Thoracic aorta (tissue), 2 donors: ENCODE data around the gene CTSF. TPM values are rescaled to one million over a fixed set of nuclear protein-coding genes. Genes with fewer than 3 reads are reported as not detected.

Source experiments
- ATAC-seq: fragments of 150-250 bp; one replicate; pipeline ENCODE4 v1.8.0; 2017; ENCODE audit warnings: low read depth; ENCODE audit not compliant: insufficient number of reproducible peaks, low FRiP score
- DNase-seq: peaks from one replicate; pipeline ENCODE4 v3.0.0-alpha.2; 2020; ENCODE audit warnings: low spot score
- H3K27ac ChIP-seq, 2 donors: fragments of 200-600 bp; sonication (generic); 1 replicate in 1 of 2; 2 replicates in 1 of 2; pipeline ENCODE4 v1.5.1; 2016; ENCODE audit warnings: mild to moderate bottlenecking in 2 of 2, moderate library complexity in 2 of 2
- H3K27me3 ChIP-seq: fragments of 200-600 bp; sonication (generic); replicated peaks from 2 replicates; pipeline ENCODE4 v1.6.0; 2016; ENCODE audit warnings: mild to moderate bottlenecking; ENCODE audit not compliant: insufficient read depth
- H3K36me3 ChIP-seq: fragments of 200-600 bp; sonication (generic); one replicate; pipeline ENCODE4 v1.5.1; 2016
- H3K4me1 ChIP-seq, 2 donors: fragments of 200-600 bp; sonication (generic); 1 replicate in 1 of 2; 2 replicates in 1 of 2; pipeline versions ENCODE4 v1.5.1 to v1.6.0; 2016; ENCODE audit warnings: low read depth in 2 of 2, mild to moderate bottlenecking in 1 of 2; ENCODE audit not compliant: control insufficient read depth in 1 of 2
- H3K4me3 ChIP-seq: fragments of 200-600 bp; sonication (generic); 2 replicates; pipeline ENCODE4 v1.5.1; 2016; ENCODE audit warnings: mild to moderate bottlenecking
- H3K9me3 ChIP-seq: fragments of 200-600 bp; sonication (generic); 2 replicates; pipeline ENCODE4 v1.5.1; 2016
- total RNA-seq, 2 donors: library from RNA; depleted of rRNA; stranded (reverse); fragments of >200 nt; gene quantifications; one replicate each; pipeline versions ENCODE4 v1.1.0 to v1.2.3, GENCODE V29; 2016
- TF ChIP-seq, protein P1 (sequence below): fragments of 200-600 bp; sonication (generic); IDR thresholded peaks from one replicate; pipeline ENCODE4 v1.5.1; 2019; ENCODE audit warnings: antibody characterized with exemption

Gene CTSF
- total RNA-seq, 2 donors from 2014 or later = 122 to 195 TPM

DNA sequence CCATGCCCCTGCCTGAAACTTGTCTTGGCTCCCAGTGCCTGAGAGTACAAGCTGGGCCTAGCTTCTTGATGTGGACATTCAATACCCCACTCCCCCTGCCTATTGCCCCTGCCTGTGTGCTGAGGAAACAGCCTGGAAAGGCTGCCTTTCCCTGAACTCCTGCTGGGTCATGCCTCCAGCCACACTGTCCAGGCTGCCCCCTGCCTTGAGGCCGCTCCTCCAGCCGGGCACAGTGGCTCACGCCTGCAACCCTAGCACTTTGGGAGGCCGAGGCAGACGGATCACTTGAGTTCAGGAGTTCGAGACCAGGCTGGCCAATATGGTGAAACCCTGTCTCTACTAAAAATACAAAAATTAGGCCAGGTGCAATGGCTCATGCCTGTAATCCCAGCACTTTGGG is 34.7 kb upstream of the CTSF start:
- ATAC-seq = no peak
- Histone ChIP-seq H3K9me3 (no peaks in the 10 kb centered on the region), H3K4me1 (peaks cover 31 to 56% of the 10 kb centered on the region in 2 donors), H3K27ac (peak overlapping the region; percentile 43 to 70), H3K4me3 (no peak overlapping the region), H3K36me3 (peaks cover 15% of the 10 kb centered on the region), H3K27me3 (no peaks in the 10 kb centered on the region)
- TF ChIP-seq, protein P1, sequence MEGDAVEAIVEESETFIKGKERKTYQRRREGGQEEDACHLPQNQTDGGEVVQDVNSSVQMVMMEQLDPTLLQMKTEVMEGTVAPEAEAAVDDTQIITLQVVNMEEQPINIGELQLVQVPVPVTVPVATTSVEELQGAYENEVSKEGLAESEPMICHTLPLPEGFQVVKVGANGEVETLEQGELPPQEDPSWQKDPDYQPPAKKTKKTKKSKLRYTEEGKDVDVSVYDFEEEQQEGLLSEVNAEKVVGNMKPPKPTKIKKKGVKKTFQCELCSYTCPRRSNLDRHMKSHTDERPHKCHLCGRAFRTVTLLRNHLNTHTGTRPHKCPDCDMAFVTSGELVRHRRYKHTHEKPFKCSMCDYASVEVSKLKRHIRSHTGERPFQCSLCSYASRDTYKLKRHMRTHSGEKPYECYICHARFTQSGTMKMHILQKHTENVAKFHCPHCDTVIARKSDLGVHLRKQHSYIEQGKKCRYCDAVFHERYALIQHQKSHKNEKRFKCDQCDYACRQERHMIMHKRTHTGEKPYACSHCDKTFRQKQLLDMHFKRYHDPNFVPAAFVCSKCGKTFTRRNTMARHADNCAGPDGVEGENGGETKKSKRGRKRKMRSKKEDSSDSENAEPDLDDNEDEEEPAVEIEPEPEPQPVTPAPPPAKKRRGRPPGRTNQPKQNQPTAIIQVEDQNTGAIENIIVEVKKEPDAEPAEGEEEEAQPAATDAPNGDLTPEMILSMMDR = no peak
- no peak for DNase-seq

DNA sequence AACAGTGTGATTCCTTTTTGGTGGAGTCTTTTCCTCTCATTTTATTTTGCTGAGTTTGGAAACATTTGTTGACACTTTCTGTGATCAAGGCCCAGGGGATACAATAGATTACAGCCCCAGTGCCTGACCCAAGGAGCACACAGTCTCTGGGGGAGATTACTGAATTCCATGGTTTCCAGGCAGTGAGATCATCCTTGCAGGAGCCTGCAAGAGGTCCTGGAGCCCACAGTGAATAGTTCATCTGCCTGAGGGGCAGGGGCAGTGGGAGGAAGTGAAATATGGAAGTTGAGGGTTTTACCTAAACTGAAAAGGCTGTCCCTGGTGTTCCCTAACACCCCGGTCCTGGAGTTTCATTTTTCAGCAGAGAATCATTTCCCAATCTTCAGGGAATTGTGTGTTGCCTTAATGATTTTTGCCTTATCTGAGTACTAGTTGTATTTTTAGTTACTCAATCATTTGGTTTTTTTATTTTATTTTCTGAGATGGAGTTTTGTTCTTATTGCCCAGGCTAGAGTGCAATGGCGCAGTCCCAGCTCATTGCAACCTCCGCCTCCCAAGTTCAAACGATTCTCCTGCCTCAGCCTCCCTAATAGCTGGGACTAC is 32.3 kb upstream of the CTSF start:
- H3K36me3 ChIP-seq = peaks cover 12% of the 10 kb centered on the region
- DNase-seq (no peak), ATAC-seq (no peak)
- H3K4me1 ChIP-seq = peaks cover 25 to 40% of the 10 kb centered on the region in 2 donors
- no peak overlapping the region for H3K4me3 ChIP-seq
- TF ChIP-seq, protein P1 = no peak
- no peaks in the 10 kb centered on the region for H3K9me3 ChIP-seq
- H3K27ac ChIP-seq = peak overlapping the region; percentile 43 to 70
- no peaks in the 10 kb centered on the region for H3K27me3 ChIP-seq

DNA sequence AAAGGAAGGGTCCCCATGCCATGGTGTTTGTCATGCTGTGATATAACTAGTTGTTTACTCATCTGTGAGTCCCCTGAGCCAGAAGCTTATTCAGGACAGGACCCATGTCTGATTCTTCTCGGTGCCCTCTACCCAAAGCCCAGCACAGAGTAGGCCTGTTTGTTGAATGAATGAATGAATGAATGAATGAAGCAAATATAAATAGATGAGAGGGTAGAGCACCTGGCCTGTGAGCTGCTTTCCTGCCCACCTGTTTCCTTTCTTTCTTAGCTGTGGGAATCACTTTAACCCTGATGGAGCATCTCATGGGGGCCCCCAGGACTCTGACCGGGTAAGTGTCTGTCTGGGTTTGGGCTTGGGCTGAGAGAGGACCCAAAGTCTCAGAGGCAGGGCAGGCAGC is 31.8 kb upstream of the CTSF start:
- DNase-seq (no peak), ATAC-seq (no peak)
- no peaks in the 10 kb centered on the region for H3K9me3 ChIP-seq
- TF ChIP-seq, protein P1 = no peak
- H3K27me3 ChIP-seq = no peaks in the 10 kb centered on the region
- no peak overlapping the region for H3K4me3 ChIP-seq
- peaks cover 7% of the 10 kb centered on the region for H3K36me3 ChIP-seq
- peak overlapping the region in 1 of 2 donors; percentile 57 for H3K27ac ChIP-seq
- peaks cover 28 to 45% of the 10 kb centered on the region in 2 donors for H3K4me1 ChIP-seq

DNA sequence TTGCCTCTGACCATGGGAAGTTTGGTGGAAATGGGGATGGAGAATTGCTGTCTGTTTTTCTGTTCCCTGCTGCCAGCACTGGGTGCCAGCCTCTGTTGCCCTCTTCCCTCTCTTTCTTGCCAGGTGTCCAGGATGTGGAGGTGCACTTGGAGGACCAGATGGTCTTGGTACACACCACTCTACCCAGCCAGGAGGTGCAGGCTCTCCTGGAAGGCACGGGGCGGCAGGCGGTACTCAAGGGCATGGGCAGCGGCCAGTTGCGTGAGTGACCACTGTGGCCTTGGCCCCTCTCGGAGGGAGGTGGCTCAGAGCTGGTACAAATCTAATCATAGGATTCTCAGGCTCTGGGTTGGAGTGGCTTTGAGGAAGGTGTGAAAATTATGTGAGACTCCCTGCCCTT is 30.6 kb upstream of the CTSF start:
- no peak overlapping the region for H3K4me3 ChIP-seq
- H3K36me3 ChIP-seq = peaks cover 7% of the 10 kb centered on the region
- no peak for DNase-seq
- TF ChIP-seq, protein P1 = no peak
- no peak for ATAC-seq
- no peaks in the 10 kb centered on the region for H3K9me3 ChIP-seq
- peaks cover 28 to 58% of the 10 kb centered on the region in 2 donors for H3K4me1 ChIP-seq
- H3K27ac ChIP-seq = no peak overlapping the region
- H3K27me3 ChIP-seq = no peaks in the 10 kb centered on the region

DNA sequence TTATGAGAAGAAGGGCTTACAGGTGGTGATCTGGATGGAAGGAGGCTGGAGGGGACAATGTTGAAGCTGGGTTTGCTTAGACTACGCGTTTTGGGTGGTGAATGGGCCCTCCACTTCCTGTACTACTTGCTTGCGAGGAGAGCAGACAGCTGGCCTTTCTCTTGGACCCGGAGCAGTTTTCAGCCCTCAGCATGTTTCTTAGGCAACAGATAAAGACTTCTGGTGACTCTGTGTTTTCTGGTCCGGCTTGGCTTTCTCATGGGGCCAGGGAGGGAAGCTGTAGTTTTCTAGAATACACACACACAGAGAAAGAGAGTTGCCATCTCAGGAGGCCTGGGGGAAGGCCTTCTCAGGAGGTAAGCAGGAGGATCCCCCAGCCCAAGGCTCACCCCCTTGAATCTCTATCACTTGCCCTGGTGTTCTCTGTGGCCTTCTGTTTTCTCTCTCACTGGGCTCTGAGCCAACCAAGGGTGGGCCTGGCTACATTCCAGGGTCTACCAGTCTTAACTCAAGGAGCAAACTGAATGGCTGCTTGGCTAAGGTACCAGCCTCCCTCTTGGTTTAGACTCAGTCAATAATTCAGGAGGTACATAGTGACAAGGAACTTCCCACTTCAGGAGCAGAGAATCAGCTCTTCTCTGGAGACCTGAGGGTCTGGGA is 27.0 kb upstream of the CTSF start:
- Histone ChIP-seq H3K4me1 (peaks cover 13 to 38% of the 10 kb centered on the region in 2 donors), H3K27me3 (no peaks in the 10 kb centered on the region), H3K4me3 (no peak overlapping the region), H3K36me3 (peaks cover 7% of the 10 kb centered on the region), H3K27ac (peak overlapping the region; percentile 29 to 53), H3K9me3 (no peaks in the 10 kb centered on the region)
- no peak for ATAC-seq
- no peak for DNase-seq
- TF ChIP-seq, protein P1 = no peak
